ENCODE data around the gene ARMH3.

Gene ARMH3

GRCh38 chr10:101912561-101913179 lies 143.3 kb downstream of the ARMH3 start:
- DNase-seq (ENCODE audit: low spot score) (no peak), ATAC-seq (ENCODE audit: low read depth) (no peak)
- Histone ChIP-seq H3K4me1 (ENCODE audit: insufficient read depth, poor library complexity, severe bottlenecking) (no peaks in the 10 kb centered on the region), H3K9me3 (ENCODE audit: severe bottlenecking) (no peaks in the 10 kb centered on the region), H3K36me3 (ENCODE audit: low read depth) (no peaks in the 10 kb centered on the region), H3K27ac (ENCODE audit: poor library complexity, severe bottlenecking) (no peak overlapping the region), H3K27me3 (ENCODE audit: insufficient read depth, poor library complexity, severe bottlenecking) (no peaks in the 10 kb centered on the region), H3K4me3 (ENCODE audit: severe bottlenecking) (no peak overlapping the region)
- no peak for TF ChIP-seq CTCF (IDR thresholded peaks at IDR 0.05; ENCODE audit: poor library complexity, severe bottlenecking)

- DNase-seq (ENCODE audit: low spot score) (no peak), ATAC-seq (ENCODE audit: low read depth) (no peak)
- H3K4me3 ChIP-seq (ENCODE audit: severe bottlenecking): no peak overlapping the region
- H3K4me1 ChIP-seq (ENCODE audit: insufficient read depth, poor library complexity, severe bottlenecking): no peaks in the 10 kb centered on the region
- no peaks in the 10 kb centered on the region for H3K9me3 ChIP-seq (ENCODE audit: severe bottlenecking)
- H3K36me3 ChIP-seq (ENCODE audit: low read depth): no peaks in the 10 kb centered on the region
- no peak for TF ChIP-seq CTCF (IDR thresholded peaks at IDR 0.05; ENCODE audit: poor library complexity, severe bottlenecking)
- no peaks in the 10 kb centered on the region for H3K27me3 ChIP-seq (ENCODE audit: insufficient read depth, poor library complexity, severe bottlenecking)
- H3K27ac ChIP-seq (ENCODE audit: poor library complexity, severe bottlenecking): no peak overlapping the region
These were observed 149.3 kb downstream of the ARMH3 start for GRCh38 chr10:101906586-101907183.

- Histone ChIP-seq H3K4me3 (ENCODE audit: severe bottlenecking) (no peak overlapping the region), H3K4me1 (ENCODE audit: insufficient read depth, poor library complexity, severe bottlenecking) (no peaks in the 10 kb centered on the region), H3K27ac (ENCODE audit: poor library complexity, severe bottlenecking) (no peak overlapping the region), H3K27me3 (ENCODE audit: insufficient read depth, poor library complexity, severe bottlenecking) (no peaks in the 10 kb centered on the region), H3K36me3 (ENCODE audit: low read depth) (no peaks in the 10 kb centered on the region), H3K9me3 (ENCODE audit: severe bottlenecking) (no peaks in the 10 kb centered on the region)
- ATAC-seq (ENCODE audit: low read depth) (no peak), DNase-seq (ENCODE audit: low spot score) (no peak)
- no peak for TF ChIP-seq CTCF (IDR thresholded peaks at IDR 0.05; ENCODE audit: poor library complexity, severe bottlenecking)
These were observed 150.7 kb downstream of the ARMH3 start for GRCh38 chr10:101905251-101905650.

- no peak for DNase-seq (ENCODE audit: low spot score)
- no peak for ATAC-seq (ENCODE audit: low read depth)
- Histone ChIP-seq H3K36me3 (ENCODE audit: low read depth) (no peaks in the 10 kb centered on the region), H3K4me3 (ENCODE audit: severe bottlenecking) (no peak overlapping the region), H3K27ac (ENCODE audit: poor library complexity, severe bottlenecking) (no peak overlapping the region), H3K4me1 (ENCODE audit: insufficient read depth, poor library complexity, severe bottlenecking) (no peaks in the 10 kb centered on the region), H3K27me3 (ENCODE audit: insufficient read depth, poor library complexity, severe bottlenecking) (no peaks in the 10 kb centered on the region), H3K9me3 (ENCODE audit: severe bottlenecking) (no peaks in the 10 kb centered on the region)
- no peak for TF ChIP-seq CTCF (IDR thresholded peaks at IDR 0.05; ENCODE audit: poor library complexity, severe bottlenecking)
These were observed 152.0 kb downstream of the ARMH3 start for GRCh38 chr10:101903827-101904550.

GRCh38 chr10:101902820-101903145 lies 153.2 kb downstream of the ARMH3 start:
- no peak for ATAC-seq (ENCODE audit: low read depth)
- DNase-seq (ENCODE audit: low spot score): no peak
- TF ChIP-seq CTCF (IDR thresholded peaks at IDR 0.05; ENCODE audit: poor library complexity, severe bottlenecking): no peak
- Histone ChIP-seq H3K27me3 (ENCODE audit: insufficient read depth, poor library complexity, severe bottlenecking) (no peaks in the 10 kb centered on the region), H3K4me1 (ENCODE audit: insufficient read depth, poor library complexity, severe bottlenecking) (no peaks in the 10 kb centered on the region), H3K4me3 (ENCODE audit: severe bottlenecking) (no peak overlapping the region), H3K9me3 (ENCODE audit: severe bottlenecking) (no peaks in the 10 kb centered on the region), H3K27ac (ENCODE audit: poor library complexity, severe bottlenecking) (no peak overlapping the region), H3K36me3 (ENCODE audit: low read depth) (no peaks in the 10 kb centered on the region)

Data from RWPE2 (cell line).